Body of pancreas (tissue), 4 donors: Measurements from ENCODE around the gene GADD45B.

ENCODE experiments used
- CTCF ChIP-seq, 7 experiments: fragments of 450-650 bp in 4 of 7; fragments of 200-600 bp in 3 of 7; sonication (generic) in 3 of 7; IDR thresholded peaks; one replicate each; pipeline ENCODE4 v1.5.1; 2016 to 2019; ENCODE audit warnings: antibody characterized with exemption in 7 of 7
- POLR2A ChIP-seq, 3 donors: fragments of 450-650 bp; IDR thresholded peaks; one replicate each; pipeline ENCODE4 v1.6.1; 2016; ENCODE audit warnings: antibody characterized with exemption in 3 of 3, mild to moderate bottlenecking in 2 of 3

GRCh38 chr19:2460245-2460644 is 15.7 kb upstream of the GADD45B start:
- no peak for TF ChIP-seq CTCF (IDR thresholded peaks at IDR 0.05)
- TF ChIP-seq POLR2A (IDR thresholded peaks at IDR 0.05): no peak
